HG02623 (cell line): ENCODE measurements around the gene APOH.
A peak's percentile ranks its signal among the peaks of the same experiment; 100 is the strongest.

Experiments used
- ATAC-seq: cut with Tn5 transposase; IDR thresholded peaks from one replicate; pipeline ENCODE4 v1.9.1; 2021; ENCODE audit warnings: moderate library complexity; ENCODE audit not compliant: unreplicated experiment

Gene APOH

GRCh38 chr17:66198242-66198641 is 31.0 kb downstream of the APOH start:
- ATAC-seq, result no peak

- ATAC-seq, result no peak
Measured at GRCh38 chr17:66192378-66192687, 36.9 kb downstream of the APOH start.

GRCh38 chr17:66191593-66192377 is 37.4 kb downstream of the APOH start, which contains the start of gene CEP112:
Gene CEP112 (minus strand): TSS chr17:66192133.
- peak; percentile 63 for ATAC-seq

GRCh38 chr17:66190738-66191592 is 38.2 kb downstream of the APOH start:
- ATAC-seq, result no peak

- ATAC-seq, result no peak
Measured at GRCh38 chr17:66187718-66188117, 41.5 kb downstream of the APOH start.

GRCh38 chr17:66185862-66186261 is 43.4 kb downstream of the APOH start:
- no peak for ATAC-seq

GRCh38 chr17:66184392-66184791 is 44.8 kb downstream of the APOH start:
- ATAC-seq, result no peak

- ATAC-seq, result no peak
Measured at GRCh38 chr17:66183529-66183928, 45.7 kb downstream of the APOH start.

GRCh38 chr17:66178642-66179041 is 50.6 kb downstream of the APOH start:
- ATAC-seq, result no peak

- no peak for ATAC-seq
Measured at GRCh38 chr17:66177048-66177447, 52.2 kb downstream of the APOH start.

- no peak for ATAC-seq
Measured at GRCh38 chr17:66175892-66176291, 53.3 kb downstream of the APOH start.

- ATAC-seq, result no peak
Measured at GRCh38 chr17:66172691-66173223, 56.5 kb downstream of the APOH start.

- ATAC-seq, result no peak
Measured at GRCh38 chr17:66172144-66172543, 57.1 kb downstream of the APOH start.

GRCh38 chr17:66171692-66172091 is 57.5 kb downstream of the APOH start:
- no peak for ATAC-seq

GRCh38 chr17:66171172-66171571 is 58.0 kb downstream of the APOH start:
- ATAC-seq, result no peak

GRCh38 chr17:66169839-66170238 is 59.4 kb downstream of the APOH start:
- ATAC-seq, result no peak

- no peak for ATAC-seq
Measured at GRCh38 chr17:66167189-66167815, 61.9 kb downstream of the APOH start.

GRCh38 chr17:66165537-66166123 is 63.6 kb downstream of the APOH start:
- ATAC-seq, result no peak
